Neural progenitor cell (in vitro differentiated cells): Measurements from ENCODE around the gene PILRB. TPM values are rescaled to one million over a fixed set of nuclear protein-coding genes. Genes with fewer than 3 reads are reported as not detected.

ENCODE experiments used
- DNase-seq: peaks from one replicate; pipeline ENCODE4 v3.0.0-alpha.2; 2016; ENCODE audit warnings: low spot score
- H2AFZ ChIP-seq: fragments of 200-600 bp; sonication (generic); replicated peaks from 2 replicates; pipeline ENCODE4 v1.6.1; 2016; ENCODE audit warnings: antibody characterized with exemption
- H3F3A ChIP-seq: fragments of 200-600 bp; sonication (generic); 2 replicates; pipeline ENCODE4 v1.6.1; 2016; ENCODE audit warnings: antibody characterized with exemption, low read depth
- H3K27ac ChIP-seq: fragments of 200-600 bp; sonication (generic); 2 replicates; pipeline ENCODE4 v1.5.1; 2016; ENCODE audit warnings: mild to moderate bottlenecking
- H3K27me3 ChIP-seq: fragments of 200-600 bp; sonication (generic); 2 replicates; pipeline ENCODE4 v1.6.1; 2016; ENCODE audit warnings: mild to moderate bottlenecking, moderate library complexity
- H3K36me3 ChIP-seq: fragments of 200-600 bp; sonication (generic); 2 replicates; pipeline ENCODE4 v1.5.1; 2016
- H3K4me1 ChIP-seq: fragments of 200-600 bp; sonication (generic); 2 replicates; pipeline ENCODE4 v1.6.1; 2016; ENCODE audit warnings: mixed run types
- H3K4me2 ChIP-seq: fragments of 200-600 bp; sonication (generic); 2 replicates; pipeline ENCODE4 v1.6.1; 2016
- H3K4me3 ChIP-seq: fragments of 200-600 bp; sonication (generic); 2 replicates; pipeline ENCODE4 v1.5.1; 2016
- H3K79me2 ChIP-seq: fragments of 200-600 bp; sonication (generic); 2 replicates; pipeline ENCODE4 v1.6.1; 2016; ENCODE audit warnings: low read depth
- H3K9ac ChIP-seq: fragments of 200-600 bp; sonication (generic); 2 replicates; pipeline ENCODE4 v1.6.1; 2016
- H3K9me3 ChIP-seq: fragments of 200-600 bp; sonication (generic); 2 replicates; pipeline ENCODE4 v1.5.1; 2016; ENCODE audit warnings: low read depth
- H4K20me1 ChIP-seq: fragments of 200-600 bp; sonication (generic); 2 replicates; pipeline ENCODE4 v1.6.1; 2016; ENCODE audit warnings: low read depth
- H3K27ac Mint-ChIP-seq: 3 replicates; pipeline ENCODE4 v1.8.0; 2021; ENCODE audit warnings: mixed read lengths
- H3K27me3 Mint-ChIP-seq: 2 replicates; pipeline ENCODE4 v1.8.0; 2022; ENCODE audit warnings: low read depth, mild to moderate bottlenecking, inconsistent platforms, moderate library complexity, mixed read lengths; ENCODE audit not compliant: insufficient read depth
- H3K36me3 Mint-ChIP-seq: 3 replicates; pipeline ENCODE4 v1.8.0; 2021; ENCODE audit warnings: mixed read lengths
- H3K4me1 Mint-ChIP-seq: 3 replicates; pipeline ENCODE4 v1.8.0; 2021; ENCODE audit warnings: mixed read lengths
- H3K4me3 Mint-ChIP-seq: 3 replicates; pipeline ENCODE4 v1.8.0; 2021; ENCODE audit warnings: mild to moderate bottlenecking, moderate library complexity, mixed read lengths
- H3K9me3 Mint-ChIP-seq: 3 replicates; pipeline ENCODE4 v1.8.0; 2020; ENCODE audit warnings: mixed read lengths
- EZH2 ChIP-seq: fragments of 200-600 bp; sonication (generic); IDR thresholded peaks from 2 replicates; pipeline ENCODE4 v1.6.1; 2017; ENCODE audit warnings: antibody characterized with exemption, mild to moderate bottlenecking, moderate library complexity
- EZH2phosphoT487 ChIP-seq: fragments of 200-600 bp; sonication (generic); IDR thresholded peaks from 2 replicates; pipeline ENCODE4 v1.6.1; 2017; ENCODE audit warnings: antibody characterized with exemption
- total RNA-seq: library from RNA; depleted of rRNA; stranded (reverse); fragments of >200 nt; gene quantifications from 2 replicates; pipeline ENCODE4 v1.2.3, GENCODE V29; 2015; ENCODE audit warnings: low replicate concordance
- TF ChIP-seq, protein P1 (sequence below): fragments of 200-600 bp; sonication (generic); IDR thresholded peaks from 2 replicates; pipeline ENCODE4 v1.5.1; 2017; ENCODE audit warnings: antibody characterized with exemption, mild to moderate bottlenecking

PILRB gene
- total RNA-seq, 1 donor from 2014 or later = 19.3 TPM

GRCh38 chr7:100396421-100396982, 38.6 kb downstream of the PILRB start:
- H4K20me1 ChIP-seq = no peaks in the 10 kb centered on the region
- H3K4me1 Mint-ChIP-seq = peaks cover 15% of the 10 kb centered on the region
- no peaks in the 10 kb centered on the region for H3K36me3 Mint-ChIP-seq
- no peaks in the 10 kb centered on the region for H3K27me3 ChIP-seq
- no peak overlapping the region for H3K4me3 ChIP-seq
- H3K27me3 Mint-ChIP-seq = peaks cover 3% of the 10 kb centered on the region
- TF ChIP-seq EZH2phosphoT487 (no peak), EZH2 (no peak)
- TF ChIP-seq, protein P1, sequence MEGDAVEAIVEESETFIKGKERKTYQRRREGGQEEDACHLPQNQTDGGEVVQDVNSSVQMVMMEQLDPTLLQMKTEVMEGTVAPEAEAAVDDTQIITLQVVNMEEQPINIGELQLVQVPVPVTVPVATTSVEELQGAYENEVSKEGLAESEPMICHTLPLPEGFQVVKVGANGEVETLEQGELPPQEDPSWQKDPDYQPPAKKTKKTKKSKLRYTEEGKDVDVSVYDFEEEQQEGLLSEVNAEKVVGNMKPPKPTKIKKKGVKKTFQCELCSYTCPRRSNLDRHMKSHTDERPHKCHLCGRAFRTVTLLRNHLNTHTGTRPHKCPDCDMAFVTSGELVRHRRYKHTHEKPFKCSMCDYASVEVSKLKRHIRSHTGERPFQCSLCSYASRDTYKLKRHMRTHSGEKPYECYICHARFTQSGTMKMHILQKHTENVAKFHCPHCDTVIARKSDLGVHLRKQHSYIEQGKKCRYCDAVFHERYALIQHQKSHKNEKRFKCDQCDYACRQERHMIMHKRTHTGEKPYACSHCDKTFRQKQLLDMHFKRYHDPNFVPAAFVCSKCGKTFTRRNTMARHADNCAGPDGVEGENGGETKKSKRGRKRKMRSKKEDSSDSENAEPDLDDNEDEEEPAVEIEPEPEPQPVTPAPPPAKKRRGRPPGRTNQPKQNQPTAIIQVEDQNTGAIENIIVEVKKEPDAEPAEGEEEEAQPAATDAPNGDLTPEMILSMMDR = no peak
- H3K27ac Mint-ChIP-seq = no peak overlapping the region
- peaks cover 13% of the 10 kb centered on the region for H3K4me1 ChIP-seq
- no peak overlapping the region for H3K4me3 Mint-ChIP-seq
- no peaks in the 10 kb centered on the region for H3K79me2 ChIP-seq
- H3F3A ChIP-seq = peaks cover 6% of the 10 kb centered on the region
- no peak for DNase-seq
- no peak overlapping the region for H2AFZ ChIP-seq
- H3K9ac ChIP-seq = no peak overlapping the region
- no peak overlapping the region for H3K4me2 ChIP-seq
- H3K9me3 ChIP-seq = no peaks in the 10 kb centered on the region
- no peaks in the 10 kb centered on the region for H3K36me3 ChIP-seq
- no peak overlapping the region for H3K27ac ChIP-seq
- no peaks in the 10 kb centered on the region for H3K9me3 Mint-ChIP-seq

- no peak overlapping the region for H3K27ac Mint-ChIP-seq
- Histone ChIP-seq H3K9ac (no peak overlapping the region), H3K27ac (no peak overlapping the region), H3K9me3 (no peaks in the 10 kb centered on the region), H3K36me3 (no peaks in the 10 kb centered on the region), H4K20me1 (no peaks in the 10 kb centered on the region), H2AFZ (no peak overlapping the region), H3K27me3 (no peaks in the 10 kb centered on the region), H3K79me2 (no peaks in the 10 kb centered on the region), H3K4me1 (peaks cover 13% of the 10 kb centered on the region), H3F3A (peaks cover 6% of the 10 kb centered on the region), H3K4me3 (no peak overlapping the region), H3K4me2 (no peak overlapping the region)
- peaks cover 15% of the 10 kb centered on the region for H3K4me1 Mint-ChIP-seq
- no peak overlapping the region for H3K4me3 Mint-ChIP-seq
- DNase-seq = no peak
- peaks cover 5% of the 10 kb centered on the region for H3K27me3 Mint-ChIP-seq
- no peaks in the 10 kb centered on the region for H3K9me3 Mint-ChIP-seq
- H3K36me3 Mint-ChIP-seq = no peaks in the 10 kb centered on the region
- TF ChIP-seq EZH2 = no peak
- TF ChIP-seq, protein P1 = no peak
- no peak for TF ChIP-seq EZH2phosphoT487
These were observed 39.6 kb downstream of the PILRB start for GRCh38 chr7:100397315-100398081.

DNA sequence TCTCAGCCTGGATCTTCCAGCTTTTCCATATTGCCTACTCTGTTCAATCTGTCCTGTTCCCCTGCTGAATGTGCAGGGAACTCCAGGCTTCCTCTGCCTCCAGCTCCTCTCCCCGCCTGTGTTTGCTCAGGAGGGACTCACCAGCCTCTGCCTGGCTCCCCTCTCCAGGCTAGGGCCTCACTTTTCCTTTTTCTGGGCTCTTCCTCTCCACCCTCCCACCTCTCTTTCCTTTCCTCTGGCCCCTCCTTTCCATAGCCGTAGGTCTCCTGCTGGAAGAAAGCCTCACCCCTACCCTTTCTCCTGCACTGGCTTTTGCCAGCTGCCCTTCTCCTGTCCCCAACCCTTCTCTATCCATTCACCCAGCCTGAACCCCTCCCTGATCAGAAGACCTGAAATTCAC, 40.3 kb downstream of the PILRB start:
- H3K27ac Mint-ChIP-seq = no peak overlapping the region

More for the DNA sequence above, 40.3 kb downstream of the PILRB start:
- H3K27ac ChIP-seq = no peak overlapping the region
- DNase-seq = no peak
- no peak overlapping the region for H3K4me2 ChIP-seq
- Mint-ChIP-seq H3K36me3 (no peaks in the 10 kb centered on the region), H3K4me1 (peaks cover 15% of the 10 kb centered on the region), H3K9me3 (no peaks in the 10 kb centered on the region), H3K27me3 (peaks cover 5% of the 10 kb centered on the region), H3K4me3 (peak overlapping the region; percentile 19)
- H3K4me1 ChIP-seq = peaks cover 13% of the 10 kb centered on the region
- H4K20me1 ChIP-seq = no peaks in the 10 kb centered on the region
- TF ChIP-seq, protein P1 = no peak
- no peak for TF ChIP-seq EZH2phosphoT487
- TF ChIP-seq EZH2 = no peak
- H3K9ac ChIP-seq = no peak overlapping the region
- H2AFZ ChIP-seq = peak overlapping the region; percentile 42
- H3K27me3 ChIP-seq = no peaks in the 10 kb centered on the region
- H3K79me2 ChIP-seq = no peaks in the 10 kb centered on the region
- H3F3A ChIP-seq = peaks cover 6% of the 10 kb centered on the region
- H3K4me3 ChIP-seq = no peak overlapping the region
- no peaks in the 10 kb centered on the region for H3K36me3 ChIP-seq
- no peaks in the 10 kb centered on the region for H3K9me3 ChIP-seq
